OCI-LY1 (cell line): ENCODE results near the gene SMAP2.
A peak's percentile ranks its signal among the peaks of the same experiment; 100 is the strongest.

Experiments
- H2AFZ ChIP-seq: fragments of 200-600 bp; sonication (generic), shearing (Covaris generic); 2 replicates; pipeline ENCODE4 v1.6.0; 2014; ENCODE audit warnings: antibody characterized with exemption, mild to moderate bottlenecking, low read length
- H3F3A ChIP-seq: fragments of 200-600 bp; sonication (generic), shearing (Covaris generic); 2 replicates; pipeline ENCODE4 v1.6.0; 2014; ENCODE audit warnings: mild to moderate bottlenecking, antibody characterized with exemption, low read length, moderate library complexity; ENCODE audit not compliant: insufficient read depth
- H3K27ac ChIP-seq: fragments of 200-600 bp; sonication (generic); 2 replicates; pipeline ENCODE4 v1.5.1; 2014; ENCODE audit warnings: low read length, mixed run types, mild to moderate bottlenecking, low read depth; ENCODE audit not compliant: poor library complexity, severe bottlenecking
- H3K27me3 ChIP-seq: fragments of 200-600 bp; sonication (generic); 2 replicates; pipeline ENCODE4 v1.6.0; 2014; ENCODE audit warnings: antibody characterized with exemption, mild to moderate bottlenecking, low read length, moderate library complexity; ENCODE audit not compliant: insufficient read depth
- H3K36me3 ChIP-seq: fragments of 200-600 bp; sonication (generic); 2 replicates; pipeline ENCODE4 v1.6.1; 2014; ENCODE audit warnings: mild to moderate bottlenecking, antibody characterized with exemption, low read length, moderate library complexity, mixed read lengths; ENCODE audit not compliant: insufficient read depth
- H3K4me1 ChIP-seq: fragments of 200-600 bp; sonication (generic); 2 replicates; pipeline ENCODE4 v1.5.1; 2014; ENCODE audit warnings: mild to moderate bottlenecking, low read length, moderate library complexity; ENCODE audit not compliant: insufficient read depth, severe bottlenecking
- H3K4me2 ChIP-seq: fragments of 200-600 bp; sonication (generic), shearing (Covaris generic); 2 replicates; pipeline ENCODE4 v1.6.1; 2014; ENCODE audit warnings: low read length
- H3K4me3 ChIP-seq: fragments of 200-600 bp; sonication (generic); 2 replicates; pipeline ENCODE4 v1.5.1; 2014; ENCODE audit warnings: low read length, low read depth, mild to moderate bottlenecking, mixed read lengths; ENCODE audit not compliant: poor library complexity, severe bottlenecking
- H3K79me2 ChIP-seq: fragments of 200-600 bp; shearing (Covaris generic); 2 replicates; pipeline ENCODE4 v1.6.1; 2016; ENCODE audit warnings: mixed run types, low read length, mixed read lengths; ENCODE audit not compliant: insufficient read depth
- H3K9ac ChIP-seq: fragments of 200-600 bp; sonication (generic), shearing (Covaris generic); 2 replicates; pipeline ENCODE4 v1.6.1; 2014; ENCODE audit warnings: mild to moderate bottlenecking, low read length, mixed read lengths
- H3K9me2 ChIP-seq: fragments of 200-600 bp; sonication (generic), shearing (Covaris generic); 2 replicates; pipeline ENCODE4 v1.6.1; 2014; ENCODE audit warnings: low read depth, mild to moderate bottlenecking, low read length, mixed read lengths
- H3K9me3 ChIP-seq: fragments of 200-600 bp; shearing (Covaris generic); 2 replicates; pipeline ENCODE4 v1.6.1; 2014; ENCODE audit warnings: low read length, mixed read lengths
- H4K20me1 ChIP-seq: fragments of 200-600 bp; sonication (generic), shearing (Covaris generic); 2 replicates; pipeline ENCODE4 v1.6.0; 2016; ENCODE audit warnings: mild to moderate bottlenecking, low read length; ENCODE audit not compliant: insufficient read depth
- CTCF ChIP-seq: fragments of 200-600 bp; sonication (generic), shearing (Covaris generic); IDR thresholded peaks from 2 replicates; pipeline ENCODE4 v1.5.1; 2017; ENCODE audit warnings: mild to moderate bottlenecking, antibody characterized with exemption, low read length, moderate library complexity, mixed read lengths
- EZH2 ChIP-seq: fragments of 200-600 bp; sonication (generic), shearing (Covaris generic); IDR thresholded peaks from 2 replicates; pipeline ENCODE4 v1.8.0; 2017; ENCODE audit warnings: borderline replicate concordance, mixed run types, mild to moderate bottlenecking, antibody characterized with exemption, low read length, moderate library complexity, mixed read lengths

SMAP2 gene

DNA sequence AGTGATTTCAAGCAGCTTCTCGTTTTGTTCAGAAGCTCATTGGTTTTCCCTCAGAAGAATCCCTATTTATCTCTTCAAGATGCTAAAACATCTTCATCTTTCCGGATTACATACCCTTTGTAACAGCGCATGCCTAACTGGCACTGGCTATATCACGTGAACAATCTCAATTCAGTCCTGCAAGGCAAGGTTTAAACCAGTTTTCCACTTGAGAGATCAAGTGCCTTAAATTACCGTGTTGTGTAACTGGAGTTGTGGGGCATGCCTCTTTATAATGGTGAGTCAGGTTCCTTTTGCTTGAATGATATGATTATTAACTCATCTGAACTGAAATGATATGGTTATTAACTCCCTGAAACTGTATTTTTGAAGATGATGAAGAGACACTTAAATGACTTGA, 65.7 kb downstream of the SMAP2 start:
- H3K4me3 ChIP-seq = no peak overlapping the region
- H3K79me2 ChIP-seq = no peaks in the 10 kb centered on the region
- no peaks in the 10 kb centered on the region for H3K4me1 ChIP-seq
- no peak overlapping the region for H3K9ac ChIP-seq
- H3K9me3 ChIP-seq = no peaks in the 10 kb centered on the region
- H3K27me3 ChIP-seq = no peaks in the 10 kb centered on the region
- H4K20me1 ChIP-seq = no peaks in the 10 kb centered on the region
- no peaks in the 10 kb centered on the region for H3K36me3 ChIP-seq
- H3K4me2 ChIP-seq = no peak overlapping the region
- no peaks in the 10 kb centered on the region for H3K9me2 ChIP-seq
- H2AFZ ChIP-seq = no peak overlapping the region
- no peak for TF ChIP-seq CTCF
- TF ChIP-seq EZH2 = no peak
- no peaks in the 10 kb centered on the region for H3F3A ChIP-seq
- H3K27ac ChIP-seq = no peak overlapping the region

GRCh38 chr1:40449684-40450494, 76.4 kb downstream of the SMAP2 start, which contains the start of gene ZFP69B:
Gene ZFP69B (plus strand): TSS chr1:40450476. CDS start chr1:40450962, 486 bp downstream.
- peaks cover 20% of the 10 kb centered on the region for H3K4me1 ChIP-seq
- peak within 1 kb of the TSS; percentile 82 for H3K9ac ChIP-seq
- peak within 1 kb of the TSS; percentile 94 for H2AFZ ChIP-seq
- no peaks in the 10 kb centered on the region for H3F3A ChIP-seq
- H3K27me3 ChIP-seq = no peaks in the 10 kb centered on the region
- H4K20me1 ChIP-seq = no peaks in the 10 kb centered on the region
- H3K27ac ChIP-seq = peak within 1 kb of the TSS; percentile 29
- no peaks in the 10 kb centered on the region for H3K9me2 ChIP-seq
- peak within 1 kb of the TSS; percentile 72 for H3K4me3 ChIP-seq
- TF ChIP-seq EZH2 = no peak
- peak; percentile 10; the same call in 1 of the 2 replicates for TF ChIP-seq CTCF
- H3K79me2 ChIP-seq = no peaks in the 10 kb centered on the region
- H3K36me3 ChIP-seq = peaks cover 7% of the 10 kb centered on the region
- peak within 1 kb of the TSS; percentile 84 for H3K4me2 ChIP-seq
- peaks cover 18% of the 10 kb centered on the region for H3K9me3 ChIP-seq

DNA sequence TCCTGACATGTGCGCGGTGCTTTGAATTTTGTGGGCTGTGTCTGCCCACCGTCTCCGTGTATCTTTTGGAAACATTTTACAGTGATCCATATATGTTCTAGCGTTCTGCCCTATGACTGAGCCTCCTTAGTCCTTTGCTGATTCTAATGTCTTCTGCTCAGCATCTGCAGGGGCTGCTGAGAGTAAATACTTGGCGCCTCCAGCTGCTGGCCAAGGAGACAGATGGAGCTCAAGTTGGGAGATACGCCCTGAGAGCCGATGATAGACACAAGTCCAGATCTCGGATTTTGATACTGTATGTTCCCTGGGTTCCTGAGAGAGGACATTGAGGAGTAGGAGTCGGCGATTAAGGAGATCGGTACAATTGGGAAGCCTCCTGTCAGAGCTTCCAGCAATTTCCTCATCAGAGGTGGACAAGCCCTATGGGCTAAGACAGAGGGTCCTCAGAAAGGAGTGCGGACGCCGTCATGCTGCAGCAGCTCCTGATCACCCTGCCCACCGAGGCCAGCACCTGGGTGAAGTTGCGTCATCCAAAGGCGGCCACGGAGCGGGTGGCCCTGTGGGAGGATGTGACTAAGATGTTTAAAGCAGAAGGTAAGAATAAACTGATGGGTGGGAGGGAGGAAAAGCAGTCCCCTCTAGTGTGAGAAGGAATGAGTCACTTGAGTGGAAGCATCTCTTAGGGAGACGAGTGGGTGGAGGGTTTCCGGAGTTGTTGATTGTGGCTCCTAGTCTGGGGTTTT, 77.1 kb downstream of the SMAP2 start:
- H3K27ac ChIP-seq = peak overlapping the region; percentile 29
- H3K9ac ChIP-seq = peak overlapping the region; percentile 82
- peaks cover 20% of the 10 kb centered on the region for H3K4me1 ChIP-seq
- peaks cover 19% of the 10 kb centered on the region for H3K9me3 ChIP-seq
- H3K79me2 ChIP-seq = no peaks in the 10 kb centered on the region
- no peaks in the 10 kb centered on the region for H4K20me1 ChIP-seq
- H3K4me3 ChIP-seq = peak overlapping the region; percentile 72
- no peaks in the 10 kb centered on the region for H3F3A ChIP-seq
- peak overlapping the region; percentile 26; the same call in 1 of the 2 replicates for H2AFZ ChIP-seq
- TF ChIP-seq EZH2 (no peak), CTCF (no peak)
- peak overlapping the region; percentile 84 for H3K4me2 ChIP-seq
- no peaks in the 10 kb centered on the region for H3K27me3 ChIP-seq
- peaks cover 13% of the 10 kb centered on the region for H3K36me3 ChIP-seq
- H3K9me2 ChIP-seq = no peaks in the 10 kb centered on the region
